Femur (tissue), 1 donor: ENCODE results near the gene ZSCAN23.
"Not testable (repeated sequence)": the region's sequence is repeated elsewhere in the genome, so short reads cannot be mapped to it uniquely, and the experiment has no call there.

Source experiments
- DNase-seq: peaks from one replicate; pipeline ENCODE4 v3.0.0-alpha.2; 2017

The ZSCAN23 gene

GRCh38 chr6:28443112-28443773, at the start of gene ZSCAN23:
Gene ZSCAN23, minus strand, starts transcription at chr6:28443491. Its CDS starts 7,225 bp downstream, at chr6:28436266.
- peak; percentile 89 for DNase-seq

- DNase-seq, result no peak
Measured at GRCh38 chr6:28491984-28492317, 48.7 kb upstream of the ZSCAN23 start.

- peak; percentile 39 for DNase-seq
Measured at GRCh38 chr6:28490205-28490890, 47.1 kb upstream of the ZSCAN23 start.

GRCh38 chr6:28489366-28490204, 46.3 kb upstream of the ZSCAN23 start:
- DNase-seq, result peak; percentile 79

GRCh38 chr6:28488916-28489365, 45.6 kb upstream of the ZSCAN23 start:
- DNase-seq, result peak; percentile 43

GRCh38 chr6:28486988-28487742, 43.9 kb upstream of the ZSCAN23 start:
- DNase-seq, result no peak

- no peak for DNase-seq
Measured at GRCh38 chr6:28486533-28486932, 43.2 kb upstream of the ZSCAN23 start.

- no peak for DNase-seq
Measured at GRCh38 chr6:28485482-28485881, 42.2 kb upstream of the ZSCAN23 start.

GRCh38 chr6:28480253-28480932, 37.1 kb upstream of the ZSCAN23 start:
- DNase-seq, result no peak

GRCh38 chr6:28478518-28478917, 35.2 kb upstream of the ZSCAN23 start:
- DNase-seq, result no peak

GRCh38 chr6:28474441-28475219, 31.3 kb upstream of the ZSCAN23 start:
- DNase-seq, result no peak

- not testable (repeated sequence) for DNase-seq
Measured at GRCh38 chr6:28469153-28469745, 26.0 kb upstream of the ZSCAN23 start.

GRCh38 chr6:28468056-28468455, 24.8 kb upstream of the ZSCAN23 start:
- no peak for DNase-seq

GRCh38 chr6:28462401-28462800, 19.1 kb upstream of the ZSCAN23 start:
- no peak for DNase-seq

GRCh38 chr6:28458568-28458967, 15.3 kb upstream of the ZSCAN23 start:
- no peak for DNase-seq

GRCh38 chr6:28449056-28449455, 5.8 kb upstream of the ZSCAN23 start:
- DNase-seq, result no peak

- not testable (repeated sequence) for DNase-seq
Measured at GRCh38 chr6:28447512-28447906, 4.2 kb upstream of the ZSCAN23 start.

- peak; percentile 24 for DNase-seq
Measured at GRCh38 chr6:28446818-28447511, 3.7 kb upstream of the ZSCAN23 start.

GRCh38 chr6:28444759-28445158, 1.5 kb upstream of the ZSCAN23 start:
- not testable (repeated sequence) for DNase-seq

GRCh38 chr6:28442586-28442985, 705 bp downstream of the ZSCAN23 start:
- DNase-seq, result no peak
